HepG2 (cell line): ENCODE results near the gene LEMD1. TPM values are rescaled to one million over a fixed set of nuclear protein-coding genes. Genes with fewer than 3 reads are reported as not detected.
A peak's percentile ranks its signal among the peaks of the same experiment; 100 is the strongest.

Experiments
- ATAC-seq: fragments of 200-7000 bp; cut with Tn5 transposase; 3 replicates; pipeline ENCODE4 v1.9.1; 2020; ENCODE audit warnings: mild to moderate bottlenecking, moderate library complexity
- BruUV-seq: library from RNA; stranded (reverse); fragments of 400-500 nt; replicated peaks from 2 replicates; lab custom pipeline; 2021; lab: Mats Ljungman, UMichigan
- CTCF ChIA-PET: fragments of 300-600 bp; formaldehyde crosslinking; extraction: SDS; loops from one replicate; lab custom pipeline; 2021; ENCODE audit warnings: low total read pairs, inconsistent platforms, low intra/inter-chr PET ratio; lab: Yijun Ruan, JAX
- POLR2A ChIA-PET: fragments of 350-600 bp; sonication (Branson Sonifier 250); formaldehyde crosslinking; loops from one replicate; lab custom pipeline; 2020; ENCODE audit warnings: antibody characterized with exemption, inconsistent platforms; lab: Yijun Ruan, JAX
- DNase-seq: peaks from one replicate; pipeline ENCODE4 v3.0.0-alpha.2; 2015; ENCODE audit warnings: low spot score
- FAIRE-seq: peaks from 3 replicates; lab custom pipeline; 2011; peaks lifted over from hg19 to GRCh38; lab: Jason Lieb, UNC
- H2AFZ ChIP-seq: one replicate; pipeline ENCODE4 v1.6.1; 2011; ENCODE audit warnings: low read length, inconsistent platforms
- H3K27ac ChIP-seq: fragments of 300-600 bp; 3 replicates; pipeline ENCODE4 v1.8.0; 2011; ENCODE audit warnings: mixed run types, mild to moderate bottlenecking, mixed read lengths, low read length, inconsistent platforms; ENCODE audit not compliant: insufficient read depth; ENCODE audit errors: extremely low read length
- H3K27me3 ChIP-seq, 2 experiments: fragments of 200-600 bp in 1 of 2; 2 replicates in 1 of 2; 3 replicates in 1 of 2; pipeline versions ENCODE4 v1.6.0 to v1.8.0; 2011; ENCODE audit warnings: low read length in 2 of 2, mild to moderate bottlenecking in 2 of 2, moderate library complexity in 2 of 2, inconsistent platforms in 1 of 2; ENCODE audit not compliant: insufficient read depth in 2 of 2, control insufficient read depth in 1 of 2
- H3K36me3 ChIP-seq, 2 experiments: fragments of 200-600 bp in 1 of 2; replicated peaks in 1 of 2; 2 replicates in 1 of 2; 3 replicates in 1 of 2; pipeline versions ENCODE4 v1.5.1 to v1.8.0; 2011; ENCODE audit warnings: low read length in 2 of 2, inconsistent platforms in 1 of 2; ENCODE audit not compliant: insufficient read depth in 2 of 2, control insufficient read depth in 1 of 2
- H3K4me1 ChIP-seq: 2 replicates; pipeline ENCODE4 v1.5.1; 2012; ENCODE audit warnings: low read length, inconsistent platforms; ENCODE audit not compliant: insufficient read depth
- H3K4me2 ChIP-seq: 2 replicates; pipeline ENCODE4 v1.6.0; 2011; ENCODE audit warnings: low read depth, low read length, inconsistent platforms
- H3K4me3 ChIP-seq, 3 experiments: fragments of 200-600 bp in 1 of 3; sonication (generic), shearing (Covaris generic) in 1 of 3; replicated peaks in 1 of 3; 2 replicates each; pipeline ENCODE4 v1.5.1; 2011 to 2016; ENCODE audit warnings: low read length in 3 of 3, inconsistent platforms in 2 of 3, low read depth in 2 of 3, mild to moderate bottlenecking in 2 of 3, control low read depth in 1 of 3, mixed read lengths in 1 of 3; ENCODE audit not compliant: insufficient read depth in 1 of 3
- H3K79me2 ChIP-seq: one replicate; pipeline ENCODE4 v1.6.1; 2011; ENCODE audit warnings: low read length, inconsistent platforms; ENCODE audit not compliant: insufficient read depth
- H3K9ac ChIP-seq: 2 replicates; pipeline ENCODE4 v1.6.0; 2011; ENCODE audit warnings: mild to moderate bottlenecking, low read depth, low read length, inconsistent platforms; ENCODE audit not compliant: insufficient read depth
- H3K9me3 ChIP-seq: 2 replicates; pipeline ENCODE4 v1.5.1; 2012; ENCODE audit warnings: mild to moderate bottlenecking, low read length
- H4K20me1 ChIP-seq: 2 replicates; pipeline ENCODE4 v1.6.0; 2011; ENCODE audit warnings: inconsistent platforms, mild to moderate bottlenecking, low read length, moderate library complexity; ENCODE audit not compliant: insufficient read depth
- CEBPB ChIP-seq: IDR thresholded peaks from 2 replicates; pipeline ENCODE4 v1.6.1; 2011; ENCODE audit warnings: low read depth, low read length, improper control_type of control experiment, borderline replicate concordance
- KDM2A ChIP-seq: sonication (generic); formaldehyde crosslinking; IDR thresholded peaks from 2 replicates; pipeline ENCODE4 v1.4.0; 2020; ENCODE audit warnings: low read depth, missing genetic modification reagents, borderline replicate concordance
- PLRG1 ChIP-seq: fragments of 450-650 bp; conservative IDR thresholded peaks from 2 replicates; pipeline ENCODE4 v1.6.1; 2016
- PPARG ChIP-seq: conservative IDR thresholded peaks from 2 replicates; pipeline ENCODE4 v1.6.1; 2016; ENCODE audit warnings: missing biosample characterization, missing genetic modification reagents
- RFX1 ChIP-seq: fragments of 450-650 bp; IDR thresholded peaks from 2 replicates; pipeline ENCODE4 v1.6.1; 2017
- SAFB2 ChIP-seq: sonication (generic); formaldehyde crosslinking; IDR thresholded peaks from 2 replicates; pipeline ENCODE4 v1.5.1; 2020; ENCODE audit warnings: missing genetic modification reagents, low read depth, mild to moderate bottlenecking, borderline replicate concordance
- SMYD3 ChIP-seq: sonication (generic); formaldehyde crosslinking; IDR thresholded peaks from 2 replicates; pipeline ENCODE4 v1.8.1; 2023; ENCODE audit warnings: mild to moderate bottlenecking, missing genetic modification reagents
- WIZ ChIP-seq: sonication (generic); formaldehyde crosslinking; IDR thresholded peaks from 2 replicates; pipeline ENCODE4 v1.5.1; 2020; ENCODE audit warnings: mild to moderate bottlenecking, missing genetic modification reagents
- ZNF460 ChIP-seq: sonication (generic); formaldehyde crosslinking; IDR thresholded peaks from 2 replicates; pipeline ENCODE4 v1.5.1; 2020; ENCODE audit warnings: missing genetic modification reagents, mild to moderate bottlenecking, borderline replicate concordance
- ZNF569 ChIP-seq: sonication (generic); formaldehyde crosslinking; IDR thresholded peaks from 2 replicates; pipeline ENCODE4 v1.5.0; 2020; ENCODE audit warnings: mild to moderate bottlenecking, missing genetic modification reagents, moderate library complexity, borderline replicate concordance
- ZNF777 ChIP-seq: sonication (generic); formaldehyde crosslinking; IDR thresholded peaks from 2 replicates; pipeline ENCODE4 v1.4.0; 2020; ENCODE audit warnings: missing genetic modification reagents
- WGBS: methylation state at CpG from one replicate; pipeline ENCODE4 v1.1.6; 2017; ENCODE audit warnings: low lambda C conversion rate; 5-methylcytosine and 5-hydroxymethylcytosine counted together
- in situ Hi-C: cut with HindIII; loops from 2 replicates; pipeline ENCODE4 v1.10.0; 2017; ENCODE audit warnings: low pct_unique_long_range_greater_than_20kb; ENCODE audit not compliant: extremely low pct_ligation_motif_present
- intact Hi-C: fragments of 100-400 bp; cut with micrococcal nuclease; formaldehyde crosslinking; loops from one replicate; pipeline ENCODE4 v1.10.0; 2022; ENCODE audit not compliant: unreplicated experiment
- polyA plus RNA-seq, 8 experiments: library from polyadenylated mRNA; depleted of rRNA in 3 of 8; stranded (reverse) in 7 of 8; unstranded in 1 of 8; fragments of >200 nt; fragmentation: Illumina TruSeq in 4 of 8; extraction: Trizol in 4 of 8; gene quantifications; 2 replicates each; pipeline versions ENCODE4 v1.2.1 to v1.2.3, GENCODE V29; 2011 to 2016; ENCODE audit warnings: low read depth in 4 of 8, missing spikeins in 1 of 8, mixed read lengths in 1 of 8; ENCODE audit not compliant: insufficient read depth in 1 of 8
- total RNA-seq, 5 experiments: library from RNA; depleted of rRNA; stranded (reverse); fragments of >200 nt; fragmentation: Illumina TruSeq; extraction: Trizol; gene quantifications; 2 replicates each; pipeline ENCODE4 v1.2.3, GENCODE V29; 2016; ENCODE audit warnings: low read depth in 1 of 5
- TF ChIP-seq, protein P1 (sequence below): sonication (generic); formaldehyde crosslinking; IDR thresholded peaks from 2 replicates; pipeline ENCODE4 v1.8.0; 2022; ENCODE audit warnings: mild to moderate bottlenecking, missing genetic modification reagents
- TF ChIP-seq, protein P2 (sequence below): sonication (generic); formaldehyde crosslinking; IDR thresholded peaks from 2 replicates; pipeline ENCODE4 v1.5.0; 2020; ENCODE audit warnings: missing genetic modification reagents
- TF ChIP-seq, protein P3 (sequence below): sonication (generic); formaldehyde crosslinking; IDR thresholded peaks from 2 replicates; pipeline ENCODE4 v1.8.0; 2022; ENCODE audit warnings: missing genetic modification reagents, mild to moderate bottlenecking, inconsistent platforms, borderline replicate concordance

Gene LEMD1
- total and polyA plus RNA-seq, 2 of the 13 experiments (the other 11 are each of a cell fraction or from before 2014, with no cell fraction given) = 1.4 to 2.3 TPM

DNA sequence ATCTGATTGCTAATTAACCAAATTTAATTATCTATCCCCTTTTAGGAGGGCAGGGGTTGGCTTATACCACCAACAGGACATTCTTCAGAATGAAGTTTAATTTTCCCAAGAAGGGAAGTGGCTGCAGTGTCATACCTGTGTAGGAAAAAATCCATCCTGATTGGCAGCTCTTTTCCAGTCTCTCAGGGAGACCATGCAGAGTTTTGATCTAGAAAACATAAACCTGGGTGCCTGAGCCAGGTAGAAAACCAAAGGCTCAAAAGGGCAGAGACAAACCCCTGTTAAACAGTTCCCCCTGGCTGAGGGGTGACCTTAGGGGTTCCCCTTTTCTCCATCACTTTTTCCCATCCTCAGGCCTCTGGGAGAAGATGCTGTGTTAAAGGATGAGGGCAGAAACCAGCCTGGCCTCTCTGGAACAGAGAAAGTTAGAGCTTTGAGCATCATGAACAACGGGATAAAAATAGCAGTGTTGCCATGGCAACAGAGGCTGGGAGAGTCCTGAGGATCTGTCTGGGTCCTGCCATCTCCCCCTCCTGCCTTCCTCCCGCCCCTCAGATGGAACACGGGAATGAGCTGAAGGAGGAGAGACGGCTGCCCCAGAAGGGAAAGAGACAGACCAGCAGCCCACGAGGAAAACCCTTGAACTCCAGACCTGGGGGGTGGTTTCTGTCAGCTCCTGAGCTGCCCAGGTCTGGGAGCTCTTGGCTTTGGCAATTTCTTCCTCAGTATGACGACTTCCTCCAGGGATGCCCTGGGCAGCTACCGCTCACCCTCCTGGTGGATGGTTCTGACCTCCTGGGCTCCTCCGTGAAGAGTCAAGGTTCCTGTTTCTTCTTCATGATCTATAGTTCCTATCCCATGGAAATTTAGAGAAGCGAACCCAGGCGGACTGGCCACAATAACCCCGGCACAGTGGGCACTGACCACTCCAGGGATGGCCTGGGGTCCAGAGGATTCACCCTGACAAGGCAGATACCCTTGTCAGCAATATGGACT is 14.0 kb upstream of the LEMD1 start:
- TF ChIP-seq RFX1 = peak; percentile 50; the same call in 1 of the 2 replicates
- no peak for TF ChIP-seq ZNF777 (CRISPR knock-in tag)
- TF ChIP-seq KDM2A (CRISPR knock-in tag) = 0 out of 2 replicates have a peak, but pooled peaks have one; percentile 32
- TF ChIP-seq CEBPB = no peak
- no peak for TF ChIP-seq PPARG (CRISPR knock-in tag)
- in situ Hi-C loops (no loop called here), intact Hi-C loops (no loop called here)
- no peak for DNase-seq
- ChIA-PET POLR2A (interaction anchor here (1.2 kb wide), 1 partner anchor 14 kb away, joined by 5 read pairs; no protein-coding TSS in a partner anchor), CTCF (no interaction called here)
- no peak for FAIRE-seq
- BruUV-seq = no TSS peak
- Histone ChIP-seq H3K27me3 (peaks cover 6 to 33% of the 10 kb centered on the region in 2 experiments; a peak in 4 of 5 replicates), H3K9ac (no peak overlapping the region), H3K79me2 (no peaks in the 10 kb centered on the region), H3K27ac (no peak overlapping the region), H3K4me1 (peaks cover 29% of the 10 kb centered on the region), H3K36me3 (no peaks in the 10 kb centered on the region), H3K4me2 (no peak overlapping the region), H3K9me3 (no peaks in the 10 kb centered on the region), H3K4me3 (no peak overlapping the region), H4K20me1 (no peaks in the 10 kb centered on the region; the same call in 1 of the 2 replicates), H2AFZ (no peak overlapping the region)
- WGBS = 32% methylated on average over 8 of the region's 11 CpGs
- no peak for ATAC-seq

DNA sequence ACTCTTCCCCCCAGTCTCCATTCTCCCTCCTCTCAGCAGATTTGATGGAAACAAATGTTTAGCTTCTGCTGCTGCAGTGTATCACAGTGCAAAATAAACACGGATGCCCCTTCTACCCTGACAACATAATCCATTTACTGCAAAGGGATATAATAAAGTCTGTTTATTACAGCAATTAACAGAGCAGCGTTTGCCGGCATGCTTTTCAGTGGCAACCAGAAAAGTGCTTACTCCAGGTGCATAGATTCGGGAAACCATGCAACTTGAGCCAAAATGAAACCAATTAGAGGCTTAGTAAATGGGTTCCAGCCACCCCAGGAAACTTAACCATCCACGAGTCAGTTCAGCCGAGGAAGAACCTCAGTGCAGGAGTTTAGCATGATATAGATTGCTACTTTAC is 12.9 kb upstream of the LEMD1 start:
- BruUV-seq = no TSS peak
- intact Hi-C loops = no loop called here
- POLR2A ChIA-PET = no interaction called here
- TF ChIP-seq KDM2A (CRISPR knock-in tag) (no peak), SAFB2 (CRISPR knock-in tag) (no peak), ZNF569 (CRISPR knock-in tag) (no peak), PLRG1 (no peak), ZNF460 (CRISPR knock-in tag) (no peak), WIZ (CRISPR knock-in tag) (no peak), SMYD3 (no peak)
- TF ChIP-seq, protein P1, sequence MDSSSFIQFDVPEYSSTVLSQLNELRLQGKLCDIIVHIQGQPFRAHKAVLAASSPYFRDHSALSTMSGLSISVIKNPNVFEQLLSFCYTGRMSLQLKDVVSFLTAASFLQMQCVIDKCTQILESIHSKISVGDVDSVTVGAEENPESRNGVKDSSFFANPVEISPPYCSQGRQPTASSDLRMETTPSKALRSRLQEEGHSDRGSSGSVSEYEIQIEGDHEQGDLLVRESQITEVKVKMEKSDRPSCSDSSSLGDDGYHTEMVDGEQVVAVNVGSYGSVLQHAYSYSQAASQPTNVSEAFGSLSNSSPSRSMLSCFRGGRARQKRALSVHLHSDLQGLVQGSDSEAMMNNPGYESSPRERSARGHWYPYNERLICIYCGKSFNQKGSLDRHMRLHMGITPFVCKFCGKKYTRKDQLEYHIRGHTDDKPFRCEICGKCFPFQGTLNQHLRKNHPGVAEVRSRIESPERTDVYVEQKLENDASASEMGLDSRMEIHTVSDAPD (CRISPR knock-in tag) = no peak
- TF ChIP-seq, protein P2, sequence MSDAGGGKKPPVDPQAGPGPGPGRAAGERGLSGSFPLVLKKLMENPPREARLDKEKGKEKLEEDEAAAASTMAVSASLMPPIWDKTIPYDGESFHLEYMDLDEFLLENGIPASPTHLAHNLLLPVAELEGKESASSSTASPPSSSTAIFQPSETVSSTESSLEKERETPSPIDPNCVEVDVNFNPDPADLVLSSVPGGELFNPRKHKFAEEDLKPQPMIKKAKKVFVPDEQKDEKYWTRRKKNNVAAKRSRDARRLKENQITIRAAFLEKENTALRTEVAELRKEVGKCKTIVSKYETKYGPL (CRISPR knock-in tag) = no peak
- TF ChIP-seq, protein P3, sequence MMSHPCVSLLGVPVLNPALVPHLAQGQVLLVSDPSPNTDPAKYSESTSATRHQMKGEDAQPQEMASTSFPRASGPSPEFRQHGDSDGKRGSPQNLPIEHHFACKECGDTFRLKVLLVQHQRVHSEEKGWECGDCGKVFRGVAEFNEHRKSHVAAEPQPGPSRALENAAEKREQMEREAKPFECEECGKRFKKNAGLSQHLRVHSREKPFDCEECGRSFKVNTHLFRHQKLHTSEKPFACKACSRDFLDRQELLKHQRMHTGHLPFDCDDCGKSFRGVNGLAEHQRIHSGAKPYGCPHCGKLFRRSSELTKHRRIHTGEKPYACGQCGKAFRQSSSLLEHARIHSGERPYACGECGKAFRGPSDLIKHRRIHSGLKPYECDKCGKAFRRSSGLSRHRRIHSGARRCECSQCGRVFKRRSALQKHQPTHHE (CRISPR knock-in tag) = no peak

More for the DNA sequence above, 12.9 kb upstream of the LEMD1 start:
- H3K9me3 ChIP-seq = no peaks in the 10 kb centered on the region
- H3K79me2 ChIP-seq = no peaks in the 10 kb centered on the region
- H3K4me2 ChIP-seq = no peak overlapping the region
- H3K27me3 ChIP-seq = peaks cover 8 to 40% of the 10 kb centered on the region in 2 experiments; a peak in 4 of 5 replicates
- DNase-seq (no peak), FAIRE-seq (no peak), ATAC-seq (no peak)
- CTCF ChIA-PET = no interaction called here
- H3K4me3 ChIP-seq = no peak overlapping the region
- H2AFZ ChIP-seq = no peak overlapping the region
- WGBS = 12% methylated on average over 6 of the region's 6 CpGs
- H3K27ac ChIP-seq = no peak overlapping the region
- in situ Hi-C loops = no loop called here
- H3K4me1 ChIP-seq = peaks cover 21% of the 10 kb centered on the region
- H3K36me3 ChIP-seq = no peaks in the 10 kb centered on the region
- H3K9ac ChIP-seq = no peak overlapping the region
- no peaks in the 10 kb centered on the region; the same call in 1 of the 2 replicates for H4K20me1 ChIP-seq
